Measurements from ENCODE around the gene AASDHPPT.

- no peak for TF ChIP-seq CTCF (IDR thresholded peaks at IDR 0.05)
- no peak for TF ChIP-seq POLR2A (IDR thresholded peaks at IDR 0.05)
These were observed 45.5 kb upstream of the AASDHPPT start for GRCh38 chr11:106031936-106032335.

Data from thyroid gland (tissue), 4 donors.